NT2/D1 (cell line): ENCODE measurements around the gene MERTK.

ENCODE experiments used
- SUZ12 ChIP-seq: IDR thresholded peaks from 2 replicates; pipeline ENCODE4 v1.6.1; 2011; ENCODE audit not compliant: insufficient read length, insufficient read depth; ENCODE audit errors: extremely low read depth
- YY1 ChIP-seq: IDR thresholded peaks from 2 replicates; pipeline ENCODE4 v1.6.1; 2011; ENCODE audit not compliant: insufficient read length, insufficient read depth
- ZNF274 ChIP-seq: IDR thresholded peaks from 2 replicates; pipeline ENCODE4 v1.6.1; 2011; ENCODE audit warnings: mild to moderate bottlenecking, low read depth, low read length

DNA sequence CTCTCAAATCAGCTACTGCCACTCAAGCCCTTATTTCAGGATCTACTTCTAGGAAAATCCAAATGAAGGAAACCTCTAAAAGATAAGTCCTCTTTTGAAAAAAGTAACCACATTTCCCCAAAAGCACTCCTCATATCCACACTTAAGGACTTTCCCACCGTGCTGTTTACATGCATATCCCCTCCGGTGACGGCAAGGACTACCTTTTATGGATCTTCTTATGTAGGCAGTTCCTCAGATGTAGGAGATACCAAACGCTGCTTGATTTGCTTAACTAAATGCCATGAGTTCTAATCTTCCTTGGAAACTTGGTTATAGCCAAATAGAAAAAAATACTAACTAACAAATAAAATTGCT lies 149.8 kb downstream of the MERTK start:
- TF ChIP-seq YY1: no peak
- TF ChIP-seq ZNF274: no peak
- no peak for TF ChIP-seq SUZ12
